Forelimb muscle (tissue), 1 donor: ENCODE measurements around the gene GORASP1. TPM values are rescaled to one million over a fixed set of nuclear protein-coding genes. Genes with fewer than 3 reads are reported as not detected.

ENCODE experiments used
- DNase-seq: peaks from one replicate; pipeline ENCODE4 v3.0.0-alpha.2; 2013; ENCODE audit warnings: low read depth
- polyA plus RNA-seq: library from polyadenylated mRNA; unstranded; fragments of 120-200 nt; gene quantifications from one replicate; pipeline ENCODE4 v1.2.1, GENCODE V29; 2013; ENCODE audit not compliant: insufficient read length

Gene GORASP1
- polyA plus RNA-seq, 1 donor = 34.9 TPM

DNA sequence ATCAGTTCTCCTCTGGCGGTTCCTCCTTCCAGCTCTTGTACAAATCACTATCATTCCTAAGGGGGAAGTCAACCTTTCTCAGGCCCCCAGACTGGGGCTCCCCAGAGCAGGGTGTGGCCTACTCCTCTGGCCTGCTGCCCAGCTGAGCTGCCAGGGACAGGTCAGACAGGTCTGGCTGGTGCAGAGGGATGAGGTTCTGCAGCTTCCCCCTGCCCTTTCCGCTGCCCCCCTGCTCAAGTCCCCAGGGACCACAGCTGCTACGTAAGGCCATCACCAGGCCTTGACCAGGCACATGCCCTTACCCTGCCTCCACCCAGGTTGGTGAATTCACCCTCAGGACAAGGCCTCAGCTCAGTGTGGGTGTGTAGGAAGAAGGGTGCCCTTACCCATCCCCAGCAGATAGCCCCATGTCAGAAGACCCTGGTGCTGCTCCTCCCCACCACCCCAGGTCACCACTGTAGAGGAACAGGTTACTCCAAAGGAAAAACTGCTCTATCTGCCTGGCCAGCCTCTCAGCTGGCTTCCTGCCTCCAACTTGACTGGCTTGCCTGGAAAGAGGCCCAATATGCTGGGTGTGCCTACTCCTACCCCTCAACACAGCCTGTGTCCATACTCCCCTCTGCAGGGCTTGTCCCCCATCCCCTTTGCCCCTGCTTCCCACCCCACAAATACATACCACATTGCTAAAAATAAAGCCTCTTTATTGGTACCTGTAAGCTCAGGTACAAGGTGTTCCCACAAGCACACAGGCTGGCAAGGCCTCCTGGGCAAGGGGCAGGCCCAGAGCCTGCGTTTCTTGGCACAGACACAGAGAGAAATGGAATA, 34.0 kb upstream of the GORASP1 start:
- no peak for DNase-seq

- DNase-seq = no peak
These were observed 33.0 kb upstream of the GORASP1 start for GRCh38 chr3:39140341-39140971.

DNA sequence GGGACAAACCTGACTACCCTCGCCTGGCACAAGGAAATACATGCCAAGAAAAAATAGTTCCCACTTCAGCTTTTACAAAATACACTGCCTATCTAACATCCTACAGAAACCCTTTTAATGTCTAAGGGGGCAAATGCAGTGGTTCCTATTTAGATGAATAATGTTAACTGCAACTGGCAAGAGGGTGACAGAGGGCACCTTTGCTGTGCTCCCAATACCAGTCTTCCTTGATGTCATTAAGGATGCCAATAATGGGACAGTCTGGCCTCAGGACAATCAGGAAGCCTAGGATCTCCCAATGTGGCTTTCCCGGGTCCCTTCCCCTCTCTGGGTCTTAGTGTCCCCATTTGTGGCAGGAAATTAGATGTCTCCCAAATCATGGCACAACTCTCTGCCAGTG, 32.0 kb upstream of the GORASP1 start:
- no peak for DNase-seq

- no peak for DNase-seq
These were observed 31.5 kb upstream of the GORASP1 start for GRCh38 chr3:39138804-39139415.

DNA sequence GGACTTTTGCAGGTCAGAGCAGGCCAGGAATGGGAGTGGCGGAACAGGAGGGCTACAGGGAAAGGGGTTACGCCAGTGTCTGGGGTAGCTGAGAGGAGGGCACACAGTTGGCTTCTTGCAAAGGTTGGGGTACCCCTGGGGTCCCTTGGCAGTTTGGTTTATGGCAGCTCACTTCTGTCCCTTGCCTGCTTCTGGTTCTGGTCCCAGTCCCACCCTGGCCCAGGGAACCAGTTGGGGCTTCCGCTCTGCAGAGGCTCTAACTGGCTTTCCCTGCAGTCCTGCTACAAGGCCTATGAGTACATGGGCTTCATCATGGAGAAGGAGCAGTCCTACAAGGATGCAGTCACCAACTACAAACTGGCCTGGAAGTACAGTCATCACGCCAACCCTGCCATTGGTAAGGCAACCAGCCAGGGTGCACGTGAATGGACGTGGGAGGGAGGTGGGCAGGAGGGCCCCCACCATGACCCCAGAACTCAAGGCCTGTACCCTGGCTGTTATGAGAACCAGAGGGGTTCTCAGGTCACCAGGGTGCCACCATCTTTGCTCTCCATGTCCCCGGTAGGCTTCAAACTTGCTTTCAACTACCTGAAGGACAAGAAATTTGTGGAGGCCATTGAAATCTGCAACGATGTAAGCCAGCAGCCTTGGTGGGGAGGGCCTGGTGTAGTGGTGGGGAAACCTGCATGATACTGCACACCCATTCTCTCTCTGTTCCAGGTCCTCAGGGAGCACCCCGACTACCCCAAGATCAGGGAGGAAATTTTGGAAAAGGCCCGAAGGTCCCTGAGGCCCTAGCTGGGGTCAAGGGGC, 30.8 kb upstream of the GORASP1 start:
- DNase-seq = no peak

- DNase-seq = no peak
These were observed 30.1 kb upstream of the GORASP1 start for GRCh38 chr3:39137435-39137936.

- no peak for DNase-seq
These were observed 29.4 kb upstream of the GORASP1 start for GRCh38 chr3:39136533-39137434.

GRCh38 chr3:39135170-39135805, 27.9 kb upstream of the GORASP1 start:
- no peak for DNase-seq

GRCh38 chr3:39134305-39134704, 26.9 kb upstream of the GORASP1 start:
- no peak for DNase-seq

GRCh38 chr3:39133822-39134221, 26.4 kb upstream of the GORASP1 start:
- DNase-seq = no peak

GRCh38 chr3:39133093-39133490, 25.7 kb upstream of the GORASP1 start:
- no peak for DNase-seq

- no peak for DNase-seq
These were observed 25.0 kb upstream of the GORASP1 start for GRCh38 chr3:39132096-39133092.

- DNase-seq = no peak
These were observed 23.4 kb upstream of the GORASP1 start for GRCh38 chr3:39130693-39131265.

DNA sequence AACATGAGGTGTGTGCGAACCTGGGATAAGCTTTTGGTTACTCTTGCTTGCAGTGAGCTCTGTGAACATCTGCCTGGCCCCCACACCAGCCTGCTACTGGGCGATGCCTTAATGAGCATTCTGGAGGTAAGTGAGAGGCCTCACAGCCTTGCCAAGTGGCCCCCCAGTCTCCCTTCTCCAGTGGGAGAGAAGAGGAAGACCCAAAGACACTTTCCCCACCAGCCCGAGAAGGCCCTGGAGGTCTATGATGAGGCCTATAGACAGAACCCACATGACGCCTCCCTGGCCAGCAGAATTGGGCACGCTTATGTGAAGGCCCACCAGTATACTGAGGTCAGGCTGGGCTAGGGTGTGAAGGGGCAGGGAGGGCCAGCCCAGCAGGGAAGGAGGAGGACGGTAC, 22.6 kb upstream of the GORASP1 start:
- no peak for DNase-seq

DNA sequence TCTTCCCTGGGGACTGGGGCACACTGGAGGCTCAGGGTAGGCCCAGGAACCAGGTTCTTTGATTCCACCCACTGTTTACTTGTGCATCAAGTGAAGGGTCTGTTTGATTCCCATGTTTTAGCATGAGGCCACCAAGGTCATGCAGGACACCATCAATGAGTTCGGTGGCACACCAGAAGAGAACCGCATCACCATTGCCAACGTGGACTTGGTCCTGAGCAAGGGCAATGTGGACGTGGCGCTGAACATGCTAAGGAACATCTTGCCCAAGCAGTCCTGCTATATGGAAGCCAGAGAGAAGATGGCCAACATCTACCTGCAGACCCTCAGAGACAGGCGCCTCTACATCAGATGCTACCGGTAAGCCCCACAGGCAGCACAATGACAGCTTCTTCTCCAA, 21.5 kb upstream of the GORASP1 start:
- DNase-seq = no peak

- no peak for DNase-seq
These were observed 20.5 kb upstream of the GORASP1 start for GRCh38 chr3:39127908-39128304.

GRCh38 chr3:39127269-39127907, 20.0 kb upstream of the GORASP1 start:
- no peak for DNase-seq

- no peak for DNase-seq
These were observed 19.2 kb upstream of the GORASP1 start for GRCh38 chr3:39126532-39127071.
